GM13976 (cell line): ENCODE measurements around the gene AMD1.

ENCODE experiments used
- DNase-seq: peaks from one replicate; pipeline ENCODE4 v3.0.0; 2012; ENCODE audit warnings: low spot score
- CTCF ChIP-seq: IDR thresholded peaks from 2 replicates; pipeline ENCODE4 v1.5.1; 2012; ENCODE audit warnings: borderline replicate concordance, mild to moderate bottlenecking; ENCODE audit not compliant: insufficient read depth; ENCODE audit errors: extremely low read depth, missing control alignments, control extremely low read depth
- in situ Hi-C: fragments of 300-500 bp; cut with MboI; formaldehyde crosslinking; loops from one replicate; pipeline ENCODE4 v1.12.0; 2022; ENCODE audit warnings: low sequenced_read_pairs, mixed read lengths, inconsistent platforms; ENCODE audit not compliant: unreplicated experiment

AMD1 gene

GRCh38 chr6:110882824-110883554, 8.4 kb downstream of the AMD1 start:
- TF ChIP-seq CTCF = no peak
- in situ Hi-C loops = no loop called here
- no peak for DNase-seq

- no peak for TF ChIP-seq CTCF
- DNase-seq = no peak
- in situ Hi-C loops = no loop called here
Measured at GRCh38 chr6:110884321-110884720, 9.7 kb downstream of the AMD1 start.

DNA sequence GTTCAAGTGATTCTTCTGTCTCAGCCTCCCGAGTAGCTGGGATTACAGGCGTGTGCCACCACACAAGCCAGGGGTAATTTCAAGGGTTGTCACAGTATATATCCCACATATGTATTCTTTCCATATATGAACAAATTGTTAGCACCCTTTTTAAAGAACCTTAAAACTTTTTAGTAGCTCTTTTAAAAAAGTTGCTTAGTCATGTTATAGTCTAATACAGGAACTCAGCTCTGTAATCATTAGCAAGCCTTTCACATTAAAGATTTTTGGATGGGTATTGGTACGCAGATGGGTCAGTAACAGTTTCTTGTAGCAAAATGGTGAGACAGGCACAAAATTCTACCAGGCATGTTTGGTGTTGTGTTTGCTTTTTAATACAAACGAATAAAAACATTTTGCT, 10.9 kb downstream of the AMD1 start:
- no peak for DNase-seq
- in situ Hi-C loops = no loop called here
- TF ChIP-seq CTCF = no peak

- no peak for TF ChIP-seq CTCF
- no peak for DNase-seq
- in situ Hi-C loops = no loop called here
Measured at GRCh38 chr6:110886555-110887167, 12.1 kb downstream of the AMD1 start.

GRCh38 chr6:110890288-110890687, 15.7 kb downstream of the AMD1 start:
- in situ Hi-C loops = no loop called here
- no peak for TF ChIP-seq CTCF
- DNase-seq = no peak

- in situ Hi-C loops = no loop called here
- no peak for TF ChIP-seq CTCF
- no peak for DNase-seq
Measured at GRCh38 chr6:110895907-110896608, 21.5 kb downstream of the AMD1 start.
